COLO668 (cell line): ENCODE data around the gene ZNF493.

Source experiments
- DNase-seq: peaks from one replicate; lab custom pipeline; 2025; ENCODE audit not compliant: unreplicated experiment; lab: John Stamatoyannopoulos, UW

ZNF493 gene

DNA sequence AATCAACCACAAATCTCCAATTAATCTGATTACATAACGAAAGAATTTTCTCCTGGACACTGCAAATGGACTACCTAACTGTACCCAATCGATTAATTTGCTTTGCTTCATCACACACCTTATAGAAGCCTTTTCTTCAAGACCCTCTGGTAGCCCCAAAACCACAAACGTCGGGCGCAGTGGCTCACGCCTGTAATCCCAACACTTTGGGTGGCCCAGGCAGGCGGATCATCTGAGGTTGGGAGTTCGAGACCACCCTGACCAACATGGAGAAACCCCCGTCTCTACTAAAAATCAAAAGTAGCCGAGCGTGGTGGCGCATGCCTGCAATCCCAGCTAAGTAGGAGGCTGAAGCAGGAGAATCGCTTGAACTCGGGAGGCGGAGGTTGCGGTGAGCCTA, 65.6 kb downstream of the ZNF493 start:
- DNase-seq, result no peak

DNA sequence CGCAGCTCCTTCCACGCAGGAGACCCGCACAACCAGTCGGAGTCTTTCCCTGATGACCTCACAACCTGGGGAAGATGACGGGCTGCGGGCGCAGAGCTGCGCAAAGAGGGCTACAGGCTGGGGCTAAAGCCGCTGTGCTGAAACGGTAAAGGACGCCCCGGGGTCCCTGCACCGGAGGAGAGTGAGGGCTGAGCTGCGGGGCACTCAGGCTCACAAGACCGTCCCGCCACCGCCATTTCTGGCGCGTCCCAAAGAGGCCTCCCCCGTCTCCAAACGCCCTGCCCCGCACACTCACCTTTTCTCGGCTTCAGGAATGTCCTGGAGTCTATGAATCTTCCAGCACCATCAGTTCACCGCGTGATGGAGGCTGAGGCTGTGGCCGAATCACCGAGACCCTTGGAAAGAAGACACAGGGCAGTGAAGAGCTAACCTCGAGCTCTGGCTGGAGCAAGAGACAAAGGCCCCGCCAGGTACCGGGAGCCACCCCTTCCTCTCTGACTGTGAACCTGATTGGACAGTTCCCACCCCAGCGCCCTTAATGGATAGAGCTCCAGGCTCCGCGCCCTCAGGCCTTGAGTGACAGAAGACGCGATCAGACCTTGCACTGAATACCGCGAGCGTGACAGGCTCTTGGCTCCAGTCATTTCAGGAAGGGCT, 66.6 kb downstream of the ZNF493 start:
- no peak for DNase-seq

DNA sequence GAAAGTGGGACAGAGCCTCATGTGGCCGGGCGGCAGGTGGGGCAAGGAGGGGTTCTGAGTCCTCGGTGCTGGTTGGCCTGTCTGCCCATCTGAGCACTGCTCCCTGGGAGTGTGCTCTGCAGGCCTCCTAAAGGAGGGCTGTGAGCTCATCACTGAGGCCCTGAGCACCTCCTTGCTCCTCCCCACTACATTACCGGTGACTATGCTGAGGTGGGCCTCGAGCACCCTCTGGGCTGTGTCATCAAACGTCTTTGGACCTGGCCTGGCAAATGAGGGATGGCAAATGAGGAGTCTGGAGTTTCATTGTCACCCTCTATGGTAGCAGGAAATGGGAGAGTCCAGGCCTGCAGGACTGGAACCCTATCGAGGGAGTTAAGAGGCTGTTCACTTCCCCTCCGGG, 69.7 kb downstream of the ZNF493 start:
- no peak for DNase-seq

DNA sequence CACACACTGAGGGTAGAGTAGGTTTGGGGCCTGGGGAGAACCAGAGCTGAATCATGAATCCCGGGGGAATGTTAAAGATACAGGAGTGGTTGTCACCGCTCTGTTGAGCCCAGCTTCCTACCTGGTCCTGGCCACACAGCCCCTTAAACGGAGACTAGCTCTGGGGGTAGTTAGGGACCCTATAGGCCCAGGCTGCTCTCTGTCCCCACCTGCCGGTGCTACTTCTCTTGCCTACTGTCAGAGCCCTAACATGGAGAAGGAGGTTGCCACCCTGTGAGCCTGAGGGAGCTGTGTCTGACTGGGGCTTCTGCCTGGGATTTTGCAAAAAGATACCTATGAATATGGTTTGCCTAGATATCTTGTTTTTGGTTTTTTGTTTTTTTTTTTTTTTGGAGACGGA, 71.9 kb downstream of the ZNF493 start:
- no peak for DNase-seq

DNA sequence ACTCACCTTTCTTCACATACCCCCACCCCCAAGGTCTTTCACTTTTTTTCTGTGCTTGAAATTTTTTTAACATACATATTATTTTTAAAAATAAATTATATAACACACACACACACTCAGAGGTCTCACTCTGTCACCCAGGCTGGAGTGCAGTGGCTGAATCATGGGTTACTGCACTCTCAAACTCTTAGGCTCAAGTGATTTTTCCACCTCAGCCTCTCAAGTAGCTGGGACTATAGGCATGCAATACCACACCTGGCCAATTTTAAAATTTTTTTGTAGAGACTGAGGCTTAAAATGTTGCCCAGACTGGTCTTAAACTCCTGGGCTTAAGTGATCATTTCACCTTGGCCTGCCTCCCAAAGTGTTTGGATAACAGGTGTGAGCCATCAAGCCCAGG, 75.6 kb downstream of the ZNF493 start:
- no peak for DNase-seq

DNA sequence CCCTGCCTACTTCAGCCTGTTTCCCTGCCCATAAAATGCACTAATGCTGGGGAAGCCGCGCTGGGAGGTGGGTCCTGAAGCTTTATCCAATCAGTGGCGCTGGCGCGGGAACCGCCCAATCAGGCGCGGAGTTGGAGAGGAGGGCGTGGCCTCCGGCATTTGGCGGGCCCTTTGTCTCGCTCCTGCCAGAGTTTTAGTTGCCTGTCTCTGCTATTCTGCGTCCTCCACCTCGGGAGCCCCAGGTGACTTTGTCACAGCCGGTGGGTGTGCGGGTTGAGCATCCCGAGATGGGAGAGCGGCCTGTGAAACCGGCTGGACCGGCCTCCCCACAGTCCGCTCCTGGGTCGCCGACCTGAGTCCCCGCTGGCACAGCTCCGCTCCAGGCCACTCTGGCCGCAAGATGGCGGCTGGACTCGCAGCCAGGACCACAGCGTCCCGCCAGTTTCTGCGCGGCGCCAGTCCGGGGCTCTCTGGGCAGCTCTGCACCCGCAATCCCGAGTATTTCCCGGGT, 77.8 kb downstream of the ZNF493 start:
- no peak for DNase-seq
